MG63 (cell line): ENCODE results near the gene ITGA1. TPM values are rescaled to one million over a fixed set of nuclear protein-coding genes. Genes with fewer than 3 reads are reported as not detected.

ENCODE experiments used
- DNase-seq: peaks from one replicate; pipeline ENCODE4 v3.0.0-alpha.2; 2020
- H3K27me3 ChIP-seq: fragments of 250-450 bp; sonication (Bioruptor Pico); 2 replicates; pipeline ENCODE4 v1.5.1; 2020; ENCODE audit warnings: mild to moderate bottlenecking, moderate library complexity
- H3K36me3 ChIP-seq: fragments of 250-450 bp; sonication (Bioruptor Pico); 2 replicates; pipeline ENCODE4 v1.5.1; 2020; ENCODE audit warnings: mild to moderate bottlenecking, moderate library complexity
- H3K4me3 ChIP-seq: fragments of 250-450 bp; sonication (Bioruptor Pico); 2 replicates; pipeline ENCODE4 v1.5.1; 2020; ENCODE audit warnings: mild to moderate bottlenecking, moderate library complexity
- H3K9me3 ChIP-seq: fragments of 250-450 bp; sonication (Bioruptor Pico); 2 replicates; pipeline ENCODE4 v1.5.1; 2020; ENCODE audit warnings: mild to moderate bottlenecking, moderate library complexity
- total RNA-seq: library from RNA; depleted of rRNA; stranded (reverse); fragments of >200 nt; shearing (Covaris generic); gene quantifications from 2 replicates; pipeline ENCODE4 v1.2.3, GENCODE V29; 2014; ENCODE audit warnings: low replicate concordance

The ITGA1 gene
- total RNA-seq, 1 experiment from 2014 or later = 1.4 TPM

GRCh38 chr5:52789851-52790250 lies 2.1 kb downstream of the ITGA1 start:
- no peaks in the 10 kb centered on the region for H3K9me3 ChIP-seq
- DNase-seq = no peak
- H3K4me3 ChIP-seq = no peak overlapping the region
- no peaks in the 10 kb centered on the region for H3K36me3 ChIP-seq
- H3K27me3 ChIP-seq = no peaks in the 10 kb centered on the region

- no peaks in the 10 kb centered on the region for H3K9me3 ChIP-seq
- no peak overlapping the region for H3K4me3 ChIP-seq
- H3K36me3 ChIP-seq = no peaks in the 10 kb centered on the region
- H3K27me3 ChIP-seq = no peaks in the 10 kb centered on the region
- no peak for DNase-seq
These were observed 3.6 kb downstream of the ITGA1 start for GRCh38 chr5:52791366-52791765.

GRCh38 chr5:52794519-52794918 lies 6.8 kb downstream of the ITGA1 start:
- H3K27me3 ChIP-seq = no peaks in the 10 kb centered on the region
- no peaks in the 10 kb centered on the region for H3K9me3 ChIP-seq
- H3K4me3 ChIP-seq = no peak overlapping the region
- no peaks in the 10 kb centered on the region for H3K36me3 ChIP-seq
- DNase-seq = no peak

- H3K4me3 ChIP-seq = no peak overlapping the region
- no peaks in the 10 kb centered on the region for H3K9me3 ChIP-seq
- H3K27me3 ChIP-seq = no peaks in the 10 kb centered on the region
- H3K36me3 ChIP-seq = peaks cover 3% of the 10 kb centered on the region
- DNase-seq = no peak
These were observed 8.3 kb downstream of the ITGA1 start for GRCh38 chr5:52796031-52796430.

GRCh38 chr5:52796516-52797103 lies 8.9 kb downstream of the ITGA1 start:
- DNase-seq = no peak
- Histone ChIP-seq H3K27me3 (no peaks in the 10 kb centered on the region), H3K4me3 (no peak overlapping the region), H3K36me3 (peaks cover 9% of the 10 kb centered on the region), H3K9me3 (no peaks in the 10 kb centered on the region)

- DNase-seq = no peak
- Histone ChIP-seq H3K27me3 (no peaks in the 10 kb centered on the region), H3K9me3 (no peaks in the 10 kb centered on the region), H3K4me3 (peak overlapping the region; percentile 82), H3K36me3 (peaks cover 31% of the 10 kb centered on the region)
These were observed 11.2 kb downstream of the ITGA1 start for GRCh38 chr5:52798938-52799337.

- DNase-seq = peak; percentile 77
- Histone ChIP-seq H3K36me3 (peaks cover 36% of the 10 kb centered on the region), H3K9me3 (no peaks in the 10 kb centered on the region), H3K4me3 (peak overlapping the region; percentile 82), H3K27me3 (no peaks in the 10 kb centered on the region)
These were observed 11.8 kb downstream of the ITGA1 start for GRCh38 chr5:52799358-52799982.

GRCh38 chr5:52799983-52800393 lies 12.3 kb downstream of the ITGA1 start:
- peak; percentile 94 for DNase-seq
- Histone ChIP-seq H3K4me3 (peak overlapping the region; percentile 82), H3K36me3 (peaks cover 41% of the 10 kb centered on the region), H3K27me3 (no peaks in the 10 kb centered on the region), H3K9me3 (no peaks in the 10 kb centered on the region)

GRCh38 chr5:52800394-52801213 lies 12.9 kb downstream of the ITGA1 start:
- peaks cover 47% of the 10 kb centered on the region for H3K36me3 ChIP-seq
- peak; percentile 88 for DNase-seq
- peak overlapping the region; percentile 82 for H3K4me3 ChIP-seq
- H3K9me3 ChIP-seq = no peaks in the 10 kb centered on the region
- no peaks in the 10 kb centered on the region for H3K27me3 ChIP-seq

GRCh38 chr5:52801329-52801728 lies 13.6 kb downstream of the ITGA1 start:
- Histone ChIP-seq H3K4me3 (peak overlapping the region; percentile 82), H3K36me3 (peaks cover 47% of the 10 kb centered on the region), H3K27me3 (no peaks in the 10 kb centered on the region), H3K9me3 (no peaks in the 10 kb centered on the region)
- no peak for DNase-seq

GRCh38 chr5:52802272-52802973 lies 14.7 kb downstream of the ITGA1 start:
- H3K36me3 ChIP-seq = peaks cover 47% of the 10 kb centered on the region
- H3K27me3 ChIP-seq = no peaks in the 10 kb centered on the region
- DNase-seq = no peak
- H3K4me3 ChIP-seq = peak overlapping the region; percentile 82
- H3K9me3 ChIP-seq = no peaks in the 10 kb centered on the region

- Histone ChIP-seq H3K4me3 (peak overlapping the region; percentile 82), H3K27me3 (no peaks in the 10 kb centered on the region), H3K9me3 (no peaks in the 10 kb centered on the region), H3K36me3 (peaks cover 47% of the 10 kb centered on the region)
- no peak for DNase-seq
These were observed 15.2 kb downstream of the ITGA1 start for GRCh38 chr5:52802974-52803336.

GRCh38 chr5:52804387-52804791 lies 16.7 kb downstream of the ITGA1 start:
- peaks cover 47% of the 10 kb centered on the region for H3K36me3 ChIP-seq
- H3K9me3 ChIP-seq = no peaks in the 10 kb centered on the region
- no peak for DNase-seq
- H3K4me3 ChIP-seq = no peak overlapping the region
- no peaks in the 10 kb centered on the region for H3K27me3 ChIP-seq

- Histone ChIP-seq H3K4me3 (no peak overlapping the region), H3K27me3 (no peaks in the 10 kb centered on the region), H3K36me3 (peaks cover 47% of the 10 kb centered on the region), H3K9me3 (no peaks in the 10 kb centered on the region)
- no peak for DNase-seq
These were observed 17.3 kb downstream of the ITGA1 start for GRCh38 chr5:52804981-52805380.

- H3K27me3 ChIP-seq = no peaks in the 10 kb centered on the region
- no peak overlapping the region for H3K4me3 ChIP-seq
- no peak for DNase-seq
- peaks cover 47% of the 10 kb centered on the region for H3K36me3 ChIP-seq
- no peaks in the 10 kb centered on the region for H3K9me3 ChIP-seq
These were observed 17.9 kb downstream of the ITGA1 start for GRCh38 chr5:52805615-52806014.

GRCh38 chr5:52807037-52807436 lies 19.3 kb downstream of the ITGA1 start:
- no peaks in the 10 kb centered on the region for H3K27me3 ChIP-seq
- no peak overlapping the region for H3K4me3 ChIP-seq
- no peak for DNase-seq
- no peaks in the 10 kb centered on the region for H3K9me3 ChIP-seq
- peaks cover 33% of the 10 kb centered on the region for H3K36me3 ChIP-seq

GRCh38 chr5:52807723-52808122 lies 20.0 kb downstream of the ITGA1 start:
- no peaks in the 10 kb centered on the region for H3K9me3 ChIP-seq
- H3K27me3 ChIP-seq = no peaks in the 10 kb centered on the region
- no peak overlapping the region for H3K4me3 ChIP-seq
- no peak for DNase-seq
- H3K36me3 ChIP-seq = peaks cover 26% of the 10 kb centered on the region
